Peyer's patch (tissue), 4 donors: Measurements from ENCODE around the gene NLGN2. TPM values are rescaled to one million over a fixed set of nuclear protein-coding genes. Genes with fewer than 3 reads are reported as not detected.

ENCODE experiments used
- DNase-seq, 3 donors: peaks; one replicate each; pipeline ENCODE4 v3.0.0-alpha.2; 2017 to 2019
- H3K27ac ChIP-seq, 4 donors: fragments of 200-600 bp; sonication (generic); one replicate each; pipeline ENCODE4 v1.5.1; 2016 to 2019
- H3K27me3 ChIP-seq, 2 donors: fragments of 200-600 bp; sonication (generic); one replicate each; pipeline ENCODE4 v1.5.1; 2019
- H3K36me3 ChIP-seq, 3 donors: fragments of 200-600 bp; sonication (generic); one replicate each; pipeline ENCODE4 v1.5.1; 2016 to 2019
- H3K4me1 ChIP-seq, 4 donors: fragments of 200-600 bp; sonication (generic); one replicate each; pipeline ENCODE4 v1.5.1; 2016 to 2019
- H3K4me3 ChIP-seq, 4 donors: fragments of 200-600 bp; sonication (generic); 1 replicate in 3 of 4; 2 replicates in 1 of 4; pipeline ENCODE4 v1.5.1; 2016 to 2019; ENCODE audit warnings: mild to moderate bottlenecking in 1 of 4
- H3K9me3 ChIP-seq, 4 donors: fragments of 200-600 bp; sonication (generic); one replicate each; pipeline ENCODE4 v1.5.1; 2016 to 2019; ENCODE audit warnings: mild to moderate bottlenecking in 1 of 4
- CTCF ChIP-seq, 6 experiments: fragments of 450-650 bp in 4 of 6; fragments of 200-600 bp in 2 of 6; sonication (generic) in 1 of 6; IDR thresholded peaks; one replicate each; pipeline ENCODE4 v1.5.1; 2017 to 2019; ENCODE audit warnings: antibody characterized with exemption in 6 of 6, mild to moderate bottlenecking in 3 of 6, moderate library complexity in 1 of 6
- POLR2A ChIP-seq, 2 donors: fragments of 450-650 bp; IDR thresholded peaks; one replicate each; pipeline ENCODE4 v1.5.1; 2017; ENCODE audit warnings: antibody characterized with exemption in 2 of 2, mild to moderate bottlenecking in 2 of 2, moderate library complexity in 2 of 2
- total RNA-seq, 4 donors: library from RNA; depleted of rRNA; stranded (reverse); fragments of >200 nt; gene quantifications; one replicate each; pipeline ENCODE4 v1.1.0, GENCODE V29; 2016

NLGN2 gene
- total RNA-seq, 4 donors from 2014 or later = 0.88 to 9.9 (median 5.8) TPM

GRCh38 chr17:7440113-7440833 is 32.6 kb downstream of the NLGN2 start:
- peak in 2 of 3 donors; percentile 38 to 74 for DNase-seq
- Histone ChIP-seq H3K27me3 (peaks cover 0 to 19% of the 10 kb centered on the region in 2 donors), H3K27ac (peak overlapping the region in 1 of 4 donors; percentile 42), H3K4me3 (peak overlapping the region; percentile 3 to 43 (median 40)), H3K4me1 (peaks cover 8 to 53% (median 35%) of the 10 kb centered on the region in 4 donors), H3K36me3 (no peaks in the 10 kb centered on the region), H3K9me3 (no peaks in the 10 kb centered on the region)
- no peak for TF ChIP-seq POLR2A (IDR thresholded peaks at IDR 0.05)
- no peak for TF ChIP-seq CTCF (IDR thresholded peaks at IDR 0.05)

GRCh38 chr17:7440834-7441195 is 33.2 kb downstream of the NLGN2 start:
- Histone ChIP-seq H3K4me3 (peak overlapping the region in 1 of 4 donors; percentile 37), H3K27ac (peak overlapping the region in 1 of 4 donors; percentile 42), H3K36me3 (no peaks in the 10 kb centered on the region), H3K4me1 (peaks cover 8 to 51% (median 38%) of the 10 kb centered on the region in 4 donors), H3K27me3 (peaks cover 0 to 19% of the 10 kb centered on the region in 2 donors), H3K9me3 (no peaks in the 10 kb centered on the region)
- no peak for TF ChIP-seq CTCF (IDR thresholded peaks at IDR 0.05)
- TF ChIP-seq POLR2A (IDR thresholded peaks at IDR 0.05) = no peak
- DNase-seq = no peak

- H3K27me3 ChIP-seq = peaks cover 0 to 19% of the 10 kb centered on the region in 2 donors
- peaks cover 8 to 47% (median 37%) of the 10 kb centered on the region in 4 donors for H3K4me1 ChIP-seq
- H3K4me3 ChIP-seq = no peak overlapping the region
- no peak overlapping the region for H3K27ac ChIP-seq
- H3K36me3 ChIP-seq = no peaks in the 10 kb centered on the region
- TF ChIP-seq POLR2A (IDR thresholded peaks at IDR 0.05) (no peak), CTCF (IDR thresholded peaks at IDR 0.05) (no peak)
- no peaks in the 10 kb centered on the region for H3K9me3 ChIP-seq
- DNase-seq = no peak
These were observed 33.6 kb downstream of the NLGN2 start for GRCh38 chr17:7441266-7441665.

- no peak for TF ChIP-seq CTCF (IDR thresholded peaks at IDR 0.05)
- TF ChIP-seq POLR2A (IDR thresholded peaks at IDR 0.05) = no peak
- Histone ChIP-seq H3K4me1 (peaks cover 8 to 44% (median 30%) of the 10 kb centered on the region in 4 donors), H3K9me3 (no peaks in the 10 kb centered on the region), H3K27me3 (peaks cover 0 to 24% of the 10 kb centered on the region in 2 donors), H3K4me3 (no peak overlapping the region), H3K27ac (no peak overlapping the region), H3K36me3 (no peaks in the 10 kb centered on the region)
- DNase-seq = no peak
These were observed 34.5 kb downstream of the NLGN2 start for GRCh38 chr17:7442142-7442541.

GRCh38 chr17:7443499-7444485 is 36.1 kb downstream of the NLGN2 start:
- no peaks in the 10 kb centered on the region for H3K36me3 ChIP-seq
- no peaks in the 10 kb centered on the region for H3K9me3 ChIP-seq
- H3K27me3 ChIP-seq = peaks cover 0 to 27% of the 10 kb centered on the region in 2 donors
- H3K27ac ChIP-seq = no peak overlapping the region
- no peak for TF ChIP-seq CTCF (IDR thresholded peaks at IDR 0.05)
- no peak for TF ChIP-seq POLR2A (IDR thresholded peaks at IDR 0.05)
- DNase-seq = no peak
- peaks cover 4 to 30% (median 23%) of the 10 kb centered on the region in 4 donors for H3K4me1 ChIP-seq
- H3K4me3 ChIP-seq = no peak overlapping the region
